Esophagus squamous epithelium (tissue), 4 donors: ENCODE results near the gene RAB26.
"Not testable (repeated sequence)": the region's sequence is repeated elsewhere in the genome, so short reads cannot be mapped to it uniquely, and the experiment has no call there.

Source experiments
- POLR2A ChIP-seq, 4 donors: fragments of 450-650 bp; IDR thresholded peaks; one replicate each; pipeline ENCODE4 v1.6.1; 2017; ENCODE audit warnings: antibody characterized with exemption in 4 of 4, mild to moderate bottlenecking in 4 of 4, moderate library complexity in 3 of 4
- TF ChIP-seq, protein P1 (sequence below), 6 experiments: fragments of 450-650 bp in 4 of 6; fragments of 200-600 bp in 2 of 6; sonication (generic) in 2 of 6; IDR thresholded peaks; one replicate each; pipeline ENCODE4 v1.5.1; 2016 to 2019; ENCODE audit warnings: antibody characterized with exemption in 6 of 6, mild to moderate bottlenecking in 4 of 6, moderate library complexity in 4 of 6

- not testable (repeated sequence) for TF ChIP-seq POLR2A (IDR thresholded peaks at IDR 0.05)
- TF ChIP-seq, protein P1, sequence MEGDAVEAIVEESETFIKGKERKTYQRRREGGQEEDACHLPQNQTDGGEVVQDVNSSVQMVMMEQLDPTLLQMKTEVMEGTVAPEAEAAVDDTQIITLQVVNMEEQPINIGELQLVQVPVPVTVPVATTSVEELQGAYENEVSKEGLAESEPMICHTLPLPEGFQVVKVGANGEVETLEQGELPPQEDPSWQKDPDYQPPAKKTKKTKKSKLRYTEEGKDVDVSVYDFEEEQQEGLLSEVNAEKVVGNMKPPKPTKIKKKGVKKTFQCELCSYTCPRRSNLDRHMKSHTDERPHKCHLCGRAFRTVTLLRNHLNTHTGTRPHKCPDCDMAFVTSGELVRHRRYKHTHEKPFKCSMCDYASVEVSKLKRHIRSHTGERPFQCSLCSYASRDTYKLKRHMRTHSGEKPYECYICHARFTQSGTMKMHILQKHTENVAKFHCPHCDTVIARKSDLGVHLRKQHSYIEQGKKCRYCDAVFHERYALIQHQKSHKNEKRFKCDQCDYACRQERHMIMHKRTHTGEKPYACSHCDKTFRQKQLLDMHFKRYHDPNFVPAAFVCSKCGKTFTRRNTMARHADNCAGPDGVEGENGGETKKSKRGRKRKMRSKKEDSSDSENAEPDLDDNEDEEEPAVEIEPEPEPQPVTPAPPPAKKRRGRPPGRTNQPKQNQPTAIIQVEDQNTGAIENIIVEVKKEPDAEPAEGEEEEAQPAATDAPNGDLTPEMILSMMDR (IDR thresholded peaks at IDR 0.05) = not testable (repeated sequence)
Measured at GRCh38 chr16:2129251-2129650, 19.2 kb upstream of the RAB26 start.
